Activated T-helper 1 cell treated with anti-CD3 and anti-CD28 coated beads, Interleukin-12 subunit alpha, Interleukin-12 subunit beta, Interleukin-2, Interleukin-4 antibody, amounts not matched to agents 30 ng/mL and 10 ng/mL and 1 ng/mL, durations not matched to agents 14 hours and 24 hours and 36 hours (primary cell): Measurements from ENCODE around the gene TCEANC2. TPM values are rescaled to one million over a fixed set of nuclear protein-coding genes. Genes with fewer than 3 reads are reported as not detected.
"Not testable (repeated sequence)": the region's sequence is repeated elsewhere in the genome, so short reads cannot be mapped to it uniquely, and the experiment has no call there.

Experiments used
- DNase-seq: peaks from one replicate; pipeline ENCODE4 v3.0.0; 2021; ENCODE audit warnings: low spot score
- H3K27ac Mint-ChIP-seq: one replicate; pipeline ENCODE4 v1.8.0; 2021; ENCODE audit warnings: mild to moderate bottlenecking, mixed read lengths
- H3K27me3 Mint-ChIP-seq: one replicate; pipeline ENCODE4 v1.8.0; 2022; ENCODE audit warnings: mild to moderate bottlenecking, moderate library complexity, mixed read lengths; ENCODE audit not compliant: insufficient read depth
- H3K36me3 Mint-ChIP-seq: one replicate; pipeline ENCODE4 v1.8.0; 2021; ENCODE audit warnings: low read depth, mixed read lengths
- H3K4me1 Mint-ChIP-seq: one replicate; pipeline ENCODE4 v1.8.0; 2021; ENCODE audit warnings: low read depth, mixed read lengths
- H3K4me3 Mint-ChIP-seq: one replicate; pipeline ENCODE4 v1.8.0; 2021; ENCODE audit warnings: mild to moderate bottlenecking, moderate library complexity, mixed read lengths
- H3K9me3 Mint-ChIP-seq: one replicate; pipeline ENCODE4 v1.8.0; 2021; ENCODE audit warnings: mixed read lengths
- intact Hi-C: fragments of 100-400 bp; cut with micrococcal nuclease; formaldehyde crosslinking; loops from one replicate; pipeline ENCODE4 v1.15.1; 2024
- total RNA-seq: library from RNA; stranded (reverse); gene quantifications from 2 replicates; pipeline ENCODE4 v1.2.3, GENCODE V29; 2022

The TCEANC2 gene
- total RNA-seq, 1 donor from 2014 or later = 12.0 TPM

- no peak for DNase-seq
- H3K9me3 Mint-ChIP-seq = no peaks in the 10 kb centered on the region
- H3K4me3 Mint-ChIP-seq = no peak overlapping the region
- H3K4me1 Mint-ChIP-seq = peaks cover 11% of the 10 kb centered on the region
- H3K27me3 Mint-ChIP-seq = no peaks in the 10 kb centered on the region
- no peak overlapping the region for H3K27ac Mint-ChIP-seq
- H3K36me3 Mint-ChIP-seq = peaks cover 4% of the 10 kb centered on the region
- intact Hi-C loops = loop anchor here (1.0 kb wide), 3 partner anchors 10 to 219 kb away; partner anchors contain the start of genes TCEANC2 and TMEM59
Observed at GRCh38 chr1:54080598-54081049, 27.2 kb downstream of the TCEANC2 start.

GRCh38 chr1:54081306-54082270, 28.2 kb downstream of the TCEANC2 start:
- DNase-seq = peak; percentile 33
- Mint-ChIP-seq H3K27ac (no peak overlapping the region), H3K4me3 (no peak overlapping the region), H3K36me3 (peaks cover 4% of the 10 kb centered on the region), H3K9me3 (no peaks in the 10 kb centered on the region), H3K27me3 (no peaks in the 10 kb centered on the region), H3K4me1 (peaks cover 11% of the 10 kb centered on the region)
- intact Hi-C loops = loop anchor here (1.0 kb wide), 3 partner anchors 11 to 220 kb away; partner anchors contain the start of genes TCEANC2 and TMEM59

DNA sequence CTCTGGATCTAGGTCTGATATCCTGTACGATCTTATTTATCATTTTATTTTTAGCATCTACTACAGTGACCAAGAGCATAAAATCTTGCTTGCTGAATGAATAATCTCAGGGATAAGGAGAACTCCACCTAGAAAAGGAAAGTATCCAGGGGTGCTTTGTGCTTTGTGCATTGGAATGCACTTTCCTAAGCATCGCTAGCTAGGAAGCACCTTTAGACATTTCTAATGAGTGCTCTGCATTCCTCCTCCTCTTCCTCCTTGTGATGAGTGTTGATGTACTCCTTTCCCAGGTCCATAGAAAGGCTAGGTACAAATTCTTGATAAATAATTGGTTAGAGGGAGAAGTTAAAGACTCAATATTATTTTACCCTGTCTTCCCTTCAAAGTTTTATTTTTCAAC, 31.4 kb downstream of the TCEANC2 start:
- no peaks in the 10 kb centered on the region for H3K36me3 Mint-ChIP-seq
- no peaks in the 10 kb centered on the region for H3K27me3 Mint-ChIP-seq

DNA sequence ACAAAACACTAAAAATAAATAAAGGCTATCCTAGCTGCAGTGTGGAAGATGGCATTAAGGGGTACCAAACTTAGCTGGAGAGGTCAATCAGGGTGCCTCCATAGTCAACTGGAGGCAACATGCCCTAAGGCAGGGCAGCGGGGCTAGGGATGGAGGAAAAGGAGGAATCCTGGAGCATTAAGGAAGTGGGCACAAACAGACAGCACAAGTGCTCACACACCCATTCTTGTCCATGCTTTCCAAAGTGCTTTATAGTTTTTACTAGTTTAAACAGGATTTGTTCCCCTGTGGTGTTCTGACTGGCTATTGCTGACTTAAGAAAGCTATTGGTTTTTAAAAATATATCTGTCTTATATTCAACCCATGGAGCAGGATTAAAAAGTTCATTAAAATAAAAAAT, 33.3 kb downstream of the TCEANC2 start:
- H3K4me3 Mint-ChIP-seq = no peak overlapping the region
- H3K9me3 Mint-ChIP-seq = no peaks in the 10 kb centered on the region
- no peak overlapping the region for H3K27ac Mint-ChIP-seq
- H3K4me1 Mint-ChIP-seq = peaks cover under 1% of the 10 kb centered on the region
- no peak for DNase-seq
- peaks cover 3% of the 10 kb centered on the region for H3K36me3 Mint-ChIP-seq
- H3K27me3 Mint-ChIP-seq = no peaks in the 10 kb centered on the region
- intact Hi-C loops = no loop called here

More for the DNA sequence above, 31.4 kb downstream of the TCEANC2 start:
- Mint-ChIP-seq H3K4me3 (no peak overlapping the region), H3K27ac (no peak overlapping the region), H3K4me1 (peaks cover 5% of the 10 kb centered on the region), H3K9me3 (no peaks in the 10 kb centered on the region)
- intact Hi-C loops = no loop called here
- no peak for DNase-seq

DNA sequence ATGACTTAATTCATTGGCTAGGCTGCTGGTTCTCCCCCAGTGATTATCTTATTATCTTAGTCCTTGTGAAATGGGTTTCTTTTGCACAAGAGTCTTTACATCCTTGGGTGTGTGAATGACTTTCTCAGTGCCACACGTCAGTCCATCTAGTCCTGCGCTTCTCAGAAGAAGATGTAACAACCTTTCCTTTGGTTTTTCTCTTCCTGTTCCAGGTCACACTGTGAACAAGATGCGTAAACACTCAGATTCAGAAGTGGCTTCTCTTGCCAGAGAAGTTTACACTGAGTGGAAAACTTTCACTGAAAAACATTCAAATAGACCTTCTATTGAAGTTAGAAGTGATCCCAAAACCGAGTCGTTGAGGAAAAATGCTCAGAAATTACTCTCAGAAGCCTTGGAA, 35.0 kb downstream of the TCEANC2 start:
- Mint-ChIP-seq H3K9me3 (no peaks in the 10 kb centered on the region), H3K27ac (no peak overlapping the region), H3K27me3 (no peaks in the 10 kb centered on the region), H3K4me3 (no peak overlapping the region), H3K4me1 (no peaks in the 10 kb centered on the region), H3K36me3 (peaks cover 4% of the 10 kb centered on the region)
- intact Hi-C loops = no loop called here
- DNase-seq = no peak

DNA sequence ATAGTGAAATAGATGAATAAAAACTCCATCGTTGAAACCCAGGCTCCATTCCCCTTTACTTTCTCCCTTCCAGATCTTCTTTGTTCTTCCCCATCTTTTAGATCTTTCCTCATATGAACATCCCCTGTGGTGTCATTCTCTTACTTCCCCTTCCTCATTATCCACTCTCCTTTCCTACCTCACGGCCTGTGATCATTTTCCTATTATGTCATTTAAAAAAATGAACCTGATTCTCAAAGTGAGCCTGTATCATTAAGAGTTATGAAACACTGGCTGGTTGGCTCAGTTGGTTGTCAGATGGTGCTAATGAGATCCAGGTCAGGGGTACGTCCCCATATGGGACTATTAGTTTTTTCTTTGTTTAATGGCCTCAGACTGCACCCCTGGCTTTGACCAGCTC, 38.3 kb downstream of the TCEANC2 start:
- intact Hi-C loops = no loop called here
- no peak overlapping the region for H3K4me3 Mint-ChIP-seq
- H3K36me3 Mint-ChIP-seq = peaks cover 6% of the 10 kb centered on the region

GRCh38 chr1:54094001-54094729, 40.8 kb downstream of the TCEANC2 start:
- Mint-ChIP-seq H3K4me3 (no peak overlapping the region), H3K36me3 (peaks cover 17% of the 10 kb centered on the region)
- intact Hi-C loops = no loop called here

More for the DNA sequence above, 38.3 kb downstream of the TCEANC2 start:
- Mint-ChIP-seq H3K4me1 (no peaks in the 10 kb centered on the region), H3K9me3 (no peaks in the 10 kb centered on the region), H3K27me3 (no peaks in the 10 kb centered on the region), H3K27ac (no peak overlapping the region)
- no peak for DNase-seq

GRCh38 chr1:54094730-54095105, 41.3 kb downstream of the TCEANC2 start:
- peaks cover 17% of the 10 kb centered on the region for H3K36me3 Mint-ChIP-seq
- intact Hi-C loops, H3K4me1 Mint-ChIP-seq, H3K27ac Mint-ChIP-seq, H3K9me3 Mint-ChIP-seq, DNase-seq, H3K4me3 Mint-ChIP-seq, H3K27me3 Mint-ChIP-seq: not testable (repeated sequence)

More at GRCh38 chr1:54094001-54094729, 40.8 kb downstream of the TCEANC2 start:
- Mint-ChIP-seq H3K27me3 (no peaks in the 10 kb centered on the region), H3K27ac (no peak overlapping the region), H3K9me3 (no peaks in the 10 kb centered on the region), H3K4me1 (no peaks in the 10 kb centered on the region)
- no peak for DNase-seq

GRCh38 chr1:54095546-54096226, 42.3 kb downstream of the TCEANC2 start:
- Mint-ChIP-seq H3K9me3 (no peaks in the 10 kb centered on the region), H3K27ac (no peak overlapping the region), H3K27me3 (no peaks in the 10 kb centered on the region), H3K4me1 (no peaks in the 10 kb centered on the region), H3K36me3 (peaks cover 22% of the 10 kb centered on the region), H3K4me3 (no peak overlapping the region)
- intact Hi-C loops = no loop called here
- no peak for DNase-seq

GRCh38 chr1:54096227-54096876, 42.9 kb downstream of the TCEANC2 start:
- no peak overlapping the region for H3K27ac Mint-ChIP-seq
- no peaks in the 10 kb centered on the region for H3K27me3 Mint-ChIP-seq
- intact Hi-C loops = no loop called here
- H3K36me3 Mint-ChIP-seq = peaks cover 26% of the 10 kb centered on the region
- no peaks in the 10 kb centered on the region for H3K4me1 Mint-ChIP-seq
- no peak overlapping the region for H3K4me3 Mint-ChIP-seq
- H3K9me3 Mint-ChIP-seq = no peaks in the 10 kb centered on the region
- no peak for DNase-seq

GRCh38 chr1:54096877-54097240, 43.5 kb downstream of the TCEANC2 start:
- no peaks in the 10 kb centered on the region for H3K4me1 Mint-ChIP-seq
- no peak overlapping the region for H3K27ac Mint-ChIP-seq
- H3K9me3 Mint-ChIP-seq = no peaks in the 10 kb centered on the region
- H3K27me3 Mint-ChIP-seq = no peaks in the 10 kb centered on the region
- intact Hi-C loops = no loop called here
- H3K4me3 Mint-ChIP-seq = no peak overlapping the region
- no peak for DNase-seq
- H3K36me3 Mint-ChIP-seq = peaks cover 23% of the 10 kb centered on the region

- no peak overlapping the region for H3K27ac Mint-ChIP-seq
- no peak overlapping the region for H3K4me3 Mint-ChIP-seq
- H3K36me3 Mint-ChIP-seq = peaks cover 32% of the 10 kb centered on the region
- no peaks in the 10 kb centered on the region for H3K4me1 Mint-ChIP-seq
- no peak for DNase-seq
- H3K9me3 Mint-ChIP-seq = no peaks in the 10 kb centered on the region
- no peaks in the 10 kb centered on the region for H3K27me3 Mint-ChIP-seq
- intact Hi-C loops = no loop called here
Observed at GRCh38 chr1:54099061-54099610, 45.7 kb downstream of the TCEANC2 start.
